Activated T-cell treated with anti-CD3 and anti-CD28 coated beads, Interleukin-2, amount 50 U/mL, for 24 hours (primary cell): ENCODE measurements around the gene PDE6H.

Source experiments
- DNase-seq: peaks from one replicate; pipeline ENCODE4 v3.0.0-alpha.2; 2020
- H3K27ac Mint-ChIP-seq: 2 replicates; pipeline ENCODE4 v1.8.0; 2020; ENCODE audit warnings: mild to moderate bottlenecking, mixed read lengths
- H3K27me3 Mint-ChIP-seq: 2 replicates; pipeline ENCODE4 v1.8.0; 2020; ENCODE audit warnings: mixed read lengths
- H3K36me3 Mint-ChIP-seq: 2 replicates; pipeline ENCODE4 v1.8.0; 2020; ENCODE audit warnings: low read depth, mixed read lengths
- H3K4me1 Mint-ChIP-seq: 2 replicates; pipeline ENCODE4 v1.8.0; 2020; ENCODE audit warnings: low read depth, mixed read lengths
- H3K4me3 Mint-ChIP-seq: 2 replicates; pipeline ENCODE4 v1.8.0; 2020; ENCODE audit warnings: mild to moderate bottlenecking, moderate library complexity, mixed read lengths
- H3K9me3 Mint-ChIP-seq: 2 replicates; pipeline ENCODE4 v1.8.0; 2020; ENCODE audit warnings: mixed read lengths

PDE6H gene

GRCh38 chr12:14972816-14973215, at the start of gene PDE6H:
Gene PDE6H (plus strand): TSS chr12:14973042. CDS start chr12:14978013, 4,971 bp downstream.
- Mint-ChIP-seq H3K27ac (no peak within 1 kb of the TSS), H3K27me3 (no peaks in the 10 kb centered on the region), H3K4me1 (peaks cover 46% of the 10 kb centered on the region), H3K9me3 (peaks cover 3% of the 10 kb centered on the region), H3K4me3 (no peak within 1 kb of the TSS), H3K36me3 (no peaks in the 10 kb centered on the region)
- DNase-seq, result no peak

- peaks cover 29% of the 10 kb centered on the region for H3K36me3 Mint-ChIP-seq
- H3K4me1 Mint-ChIP-seq, result peaks cover 26% of the 10 kb centered on the region
- no peak overlapping the region for H3K27ac Mint-ChIP-seq
- H3K4me3 Mint-ChIP-seq, result no peak overlapping the region
- DNase-seq, result no peak
- no peaks in the 10 kb centered on the region for H3K9me3 Mint-ChIP-seq
- H3K27me3 Mint-ChIP-seq, result no peaks in the 10 kb centered on the region
These were observed 48.9 kb upstream of the PDE6H start for GRCh38 chr12:14923944-14924343.

DNA sequence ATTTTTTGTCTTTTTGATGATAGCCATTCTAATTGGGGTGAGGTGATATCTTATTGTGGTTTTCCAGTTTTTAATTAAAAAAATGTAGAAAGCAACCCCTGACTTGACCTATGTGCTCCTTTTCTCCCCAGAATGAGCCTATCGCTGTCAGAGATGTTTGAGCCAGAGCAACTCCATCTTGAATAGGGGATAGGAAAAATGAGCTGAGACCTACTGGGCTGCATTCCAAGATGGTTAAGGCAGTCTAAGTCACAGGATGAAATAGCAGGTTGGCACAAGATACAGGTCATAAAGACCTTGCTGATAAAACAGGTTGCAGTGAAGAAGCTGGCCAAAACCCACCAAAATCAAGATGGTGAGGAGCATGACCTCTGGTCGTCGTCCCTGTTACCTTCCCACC, 48.3 kb upstream of the PDE6H start:
- no peaks in the 10 kb centered on the region for H3K27me3 Mint-ChIP-seq
- peaks cover 24% of the 10 kb centered on the region for H3K36me3 Mint-ChIP-seq
- no peak overlapping the region for H3K27ac Mint-ChIP-seq
- no peaks in the 10 kb centered on the region for H3K9me3 Mint-ChIP-seq
- H3K4me1 Mint-ChIP-seq, result peaks cover 25% of the 10 kb centered on the region
- no peak for DNase-seq
- H3K4me3 Mint-ChIP-seq, result no peak overlapping the region

DNA sequence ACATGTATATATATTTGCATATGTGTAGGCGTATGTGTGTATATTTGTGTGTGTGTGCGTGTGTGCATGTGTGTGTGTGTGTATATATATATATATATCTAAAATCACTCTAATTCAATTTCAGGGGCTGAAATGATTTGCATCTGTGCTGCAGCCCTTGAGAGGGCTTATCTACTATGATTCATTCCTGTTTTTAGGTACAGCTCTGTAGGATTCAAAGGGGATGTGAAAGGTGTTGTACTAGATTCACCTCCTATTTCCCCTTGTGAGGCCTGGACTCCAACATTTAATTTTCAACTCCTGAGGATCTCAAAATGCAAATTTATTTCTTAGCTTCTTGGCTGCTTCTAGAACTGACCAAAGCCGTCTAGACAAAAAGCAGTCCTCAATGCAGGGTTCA, 45.6 kb upstream of the PDE6H start:
- Mint-ChIP-seq H3K9me3 (no peaks in the 10 kb centered on the region), H3K27me3 (no peaks in the 10 kb centered on the region), H3K4me3 (no peak overlapping the region), H3K36me3 (peaks cover 33% of the 10 kb centered on the region), H3K27ac (no peak overlapping the region), H3K4me1 (peaks cover 6% of the 10 kb centered on the region)
- DNase-seq, result no peak

DNA sequence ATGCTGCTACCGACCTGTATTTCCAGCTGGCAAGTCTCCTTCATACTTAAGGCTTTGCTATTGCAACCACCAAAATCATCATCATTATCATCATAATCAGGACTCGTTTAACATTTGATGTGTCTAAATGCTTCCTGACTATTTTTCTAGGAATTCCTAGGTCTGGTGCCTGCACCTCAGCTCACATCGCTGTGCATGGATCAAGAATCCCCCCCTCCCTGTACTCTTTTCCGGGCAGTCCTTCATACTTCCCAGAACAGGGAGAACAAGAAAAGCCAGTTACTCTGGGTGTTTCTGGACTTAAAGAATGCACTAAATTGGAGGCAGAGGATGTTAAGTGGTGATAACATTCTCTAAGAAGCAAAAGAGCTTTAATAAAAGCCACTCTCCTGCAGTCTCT, 43.9 kb upstream of the PDE6H start:
- H3K4me1 Mint-ChIP-seq, result peaks cover 7% of the 10 kb centered on the region
- peak overlapping the region; percentile 31 for H3K27ac Mint-ChIP-seq
- no peak for DNase-seq
- no peak overlapping the region for H3K4me3 Mint-ChIP-seq
- peaks cover 43% of the 10 kb centered on the region for H3K36me3 Mint-ChIP-seq
- H3K9me3 Mint-ChIP-seq, result no peaks in the 10 kb centered on the region
- H3K27me3 Mint-ChIP-seq, result no peaks in the 10 kb centered on the region

- no peaks in the 10 kb centered on the region for H3K9me3 Mint-ChIP-seq
- no peaks in the 10 kb centered on the region for H3K27me3 Mint-ChIP-seq
- peaks cover 8% of the 10 kb centered on the region for H3K4me1 Mint-ChIP-seq
- H3K27ac Mint-ChIP-seq, result no peak overlapping the region
- H3K36me3 Mint-ChIP-seq, result peaks cover 54% of the 10 kb centered on the region
- H3K4me3 Mint-ChIP-seq, result no peak overlapping the region
- no peak for DNase-seq
These were observed 42.5 kb upstream of the PDE6H start for GRCh38 chr12:14930299-14930698.

DNA sequence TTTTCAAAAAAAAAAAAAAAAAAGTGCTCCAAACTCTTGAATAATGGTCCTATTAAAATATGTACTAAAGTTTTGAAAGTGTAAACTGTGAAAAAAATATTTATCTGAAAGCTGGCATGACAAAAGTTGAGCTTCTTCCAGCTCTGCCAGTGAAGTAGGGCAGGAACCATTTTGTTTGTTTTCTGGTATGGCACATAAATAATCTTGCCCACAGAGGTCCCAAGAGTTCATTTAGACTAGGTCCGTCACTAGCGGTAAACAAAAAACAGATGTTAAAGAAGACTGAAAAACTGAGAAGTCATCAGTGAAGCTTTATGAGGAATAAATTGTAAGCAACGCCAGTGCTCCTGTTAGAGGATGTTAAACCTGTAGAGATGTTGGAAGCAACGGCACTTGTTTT, 41.5 kb upstream of the PDE6H start:
- no peaks in the 10 kb centered on the region for H3K9me3 Mint-ChIP-seq
- no peak overlapping the region for H3K4me3 Mint-ChIP-seq
- DNase-seq, result no peak
- peaks cover 11% of the 10 kb centered on the region for H3K4me1 Mint-ChIP-seq
- no peaks in the 10 kb centered on the region for H3K27me3 Mint-ChIP-seq
- H3K27ac Mint-ChIP-seq, result no peak overlapping the region
- peaks cover 63% of the 10 kb centered on the region for H3K36me3 Mint-ChIP-seq

DNA sequence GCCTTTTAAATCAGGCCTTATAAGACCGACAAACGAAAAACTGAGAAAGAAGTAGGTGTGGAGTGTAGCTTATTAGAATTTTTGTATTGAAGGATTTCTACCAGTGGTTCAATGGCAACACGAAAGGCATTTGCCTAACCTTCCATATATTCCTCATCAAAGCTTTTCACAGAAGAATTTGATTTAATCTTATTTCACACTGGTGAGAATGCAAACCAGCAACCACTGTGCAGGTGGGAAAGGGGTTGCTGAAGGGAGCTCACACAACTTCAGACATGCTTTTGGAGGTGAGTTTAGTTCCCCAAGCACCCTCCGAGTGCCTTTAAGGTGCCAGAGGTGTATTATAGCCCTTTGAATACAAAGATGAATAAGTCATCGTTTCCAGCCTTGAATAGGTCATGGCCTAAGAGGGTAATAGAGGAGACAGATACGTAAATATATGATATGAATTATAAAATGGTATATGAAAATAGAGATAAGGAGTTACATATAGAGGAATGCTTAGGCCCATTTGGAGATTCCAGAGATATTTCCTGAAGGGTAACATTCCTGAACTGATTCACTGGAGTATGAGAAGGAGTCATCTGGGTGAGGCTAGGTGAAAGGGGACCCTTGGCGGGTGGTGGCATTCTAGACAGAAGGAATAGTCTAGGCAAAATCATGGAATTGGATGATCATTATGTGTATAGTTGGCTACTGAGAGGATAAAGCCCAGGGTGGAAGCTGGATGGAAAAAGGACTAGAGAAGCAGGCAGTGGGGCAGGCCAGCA, 40.9 kb upstream of the PDE6H start:
- no peak overlapping the region for H3K4me3 Mint-ChIP-seq
- H3K36me3 Mint-ChIP-seq, result peaks cover 69% of the 10 kb centered on the region
- H3K9me3 Mint-ChIP-seq, result no peaks in the 10 kb centered on the region
- H3K27me3 Mint-ChIP-seq, result no peaks in the 10 kb centered on the region
- H3K4me1 Mint-ChIP-seq, result peaks cover 17% of the 10 kb centered on the region
- no peak overlapping the region for H3K27ac Mint-ChIP-seq
- DNase-seq, result no peak

GRCh38 chr12:14934511-14934910, 38.3 kb upstream of the PDE6H start:
- Mint-ChIP-seq H3K27me3 (no peaks in the 10 kb centered on the region), H3K27ac (no peak overlapping the region), H3K4me1 (peaks cover 34% of the 10 kb centered on the region), H3K36me3 (peaks cover 81% of the 10 kb centered on the region), H3K9me3 (no peaks in the 10 kb centered on the region), H3K4me3 (no peak overlapping the region)
- no peak for DNase-seq

DNA sequence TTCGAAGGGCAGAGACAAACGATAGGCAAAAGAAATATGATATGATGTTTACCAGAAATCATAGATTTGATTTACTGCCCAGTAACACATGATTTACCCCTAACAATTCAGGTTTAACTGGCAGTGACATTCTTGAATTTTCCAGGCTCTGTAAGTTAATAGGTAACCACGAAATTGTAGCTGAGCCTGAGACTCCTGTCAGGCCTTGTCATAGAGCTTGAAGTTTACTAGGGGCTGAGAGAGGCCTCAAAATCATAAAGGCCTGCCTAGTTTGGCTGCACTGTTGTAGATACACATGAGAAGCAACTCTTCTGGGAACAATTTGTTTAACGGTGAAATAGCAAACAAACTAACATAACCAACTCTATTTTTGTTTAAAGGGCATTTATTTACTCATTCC, 37.8 kb upstream of the PDE6H start:
- Mint-ChIP-seq H3K36me3 (peaks cover 86% of the 10 kb centered on the region), H3K9me3 (no peaks in the 10 kb centered on the region), H3K27me3 (no peaks in the 10 kb centered on the region), H3K27ac (no peak overlapping the region), H3K4me3 (no peak overlapping the region), H3K4me1 (peaks cover 39% of the 10 kb centered on the region)
- no peak for DNase-seq

DNA sequence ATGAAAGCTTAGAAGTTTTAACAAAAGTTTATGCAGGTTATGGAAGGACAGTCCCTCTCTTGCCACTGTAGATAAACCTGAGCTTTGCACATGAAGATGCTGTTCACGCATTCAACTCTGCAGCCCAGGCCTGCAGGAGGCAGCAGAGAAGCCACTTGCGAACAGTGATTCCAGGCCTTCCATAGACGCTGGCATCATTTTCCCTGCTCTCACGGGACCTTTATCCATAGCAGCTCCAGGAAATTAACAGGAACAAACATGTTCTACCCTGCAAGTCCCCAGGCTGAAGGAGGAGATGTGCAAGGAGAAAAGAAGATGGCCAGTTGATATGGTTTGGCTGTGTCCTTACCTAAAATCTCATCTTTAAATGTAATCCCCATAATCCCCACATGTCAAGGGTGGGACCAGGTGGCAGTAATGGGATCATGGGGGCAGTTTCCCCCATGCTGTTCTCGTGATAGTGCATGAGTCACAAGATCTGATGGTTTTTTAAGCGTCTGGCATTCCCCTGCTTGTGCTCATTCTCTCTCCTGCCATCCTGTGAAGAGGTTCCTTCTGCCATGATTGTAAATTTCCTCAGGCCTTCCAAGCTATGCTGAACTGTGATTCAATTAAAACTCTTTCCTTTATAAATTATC, 36.5 kb upstream of the PDE6H start:
- no peak for DNase-seq
- peaks cover 49% of the 10 kb centered on the region for H3K4me1 Mint-ChIP-seq
- H3K4me3 Mint-ChIP-seq, result no peak overlapping the region
- no peaks in the 10 kb centered on the region for H3K27me3 Mint-ChIP-seq
- H3K36me3 Mint-ChIP-seq, result peaks cover 87% of the 10 kb centered on the region
- no peaks in the 10 kb centered on the region for H3K9me3 Mint-ChIP-seq
- H3K27ac Mint-ChIP-seq, result no peak overlapping the region

GRCh38 chr12:14937014-14937413, 35.8 kb upstream of the PDE6H start:
- no peak overlapping the region for H3K4me3 Mint-ChIP-seq
- H3K36me3 Mint-ChIP-seq, result peaks cover 88% of the 10 kb centered on the region
- no peak overlapping the region for H3K27ac Mint-ChIP-seq
- H3K9me3 Mint-ChIP-seq, result no peaks in the 10 kb centered on the region
- no peak for DNase-seq
- no peaks in the 10 kb centered on the region for H3K27me3 Mint-ChIP-seq
- H3K4me1 Mint-ChIP-seq, result peaks cover 50% of the 10 kb centered on the region

DNA sequence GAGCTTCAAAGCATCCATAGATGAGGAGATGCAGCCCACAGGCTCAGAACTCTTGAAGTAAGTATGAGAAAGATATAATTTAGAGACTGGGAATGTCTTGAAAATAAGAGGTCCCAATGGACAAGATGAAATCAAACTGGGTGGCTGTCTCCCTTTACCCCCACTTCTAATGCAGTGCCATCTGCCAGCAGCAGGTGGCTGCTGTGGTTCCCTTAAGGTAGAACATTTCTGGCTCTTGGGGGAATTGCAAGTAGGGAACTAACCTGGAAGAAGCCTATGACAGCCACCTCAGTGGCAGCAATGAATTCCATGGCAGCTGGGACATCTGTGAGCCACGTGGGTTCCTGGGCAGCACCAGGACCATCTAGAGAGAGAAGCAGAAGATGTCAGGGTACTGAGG, 35.2 kb upstream of the PDE6H start:
- DNase-seq, result no peak
- Mint-ChIP-seq H3K36me3 (peaks cover 88% of the 10 kb centered on the region), H3K27me3 (no peaks in the 10 kb centered on the region), H3K27ac (peak overlapping the region; percentile 48), H3K4me1 (peaks cover 52% of the 10 kb centered on the region), H3K4me3 (no peak overlapping the region), H3K9me3 (no peaks in the 10 kb centered on the region)

DNA sequence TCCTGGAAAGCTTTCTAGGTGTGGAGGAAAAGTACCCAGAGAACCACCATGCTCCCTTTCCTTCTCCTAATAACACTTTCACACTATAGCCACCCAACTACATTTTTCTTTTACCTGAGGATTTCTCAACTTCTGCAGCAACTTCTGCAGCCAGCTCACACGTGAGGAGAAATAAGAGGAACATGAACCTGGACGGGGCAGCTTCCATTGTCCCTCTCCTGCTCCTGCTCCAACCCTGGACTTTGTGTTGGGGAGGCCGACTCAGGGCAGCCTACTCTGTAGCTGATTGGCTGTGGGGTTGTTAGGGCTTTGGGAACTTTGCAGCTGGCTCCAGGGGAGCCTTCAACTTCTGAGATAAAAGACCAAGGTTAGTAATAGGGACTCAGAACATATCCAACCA, 34.5 kb upstream of the PDE6H start, which contains the start of gene ERP27:
Gene ERP27 (minus strand): TSS at position 237 of the 400 bp plus-strand sequence. CDS start 29 bp downstream, at position 208.
- H3K27ac Mint-ChIP-seq, result peak within 1 kb of the TSS; percentile 72
- H3K4me1 Mint-ChIP-seq, result peaks cover 52% of the 10 kb centered on the region
- H3K27me3 Mint-ChIP-seq, result no peaks in the 10 kb centered on the region
- peaks cover 89% of the 10 kb centered on the region for H3K36me3 Mint-ChIP-seq
- DNase-seq, result no peak
- H3K4me3 Mint-ChIP-seq, result no peak within 1 kb of the TSS
- H3K9me3 Mint-ChIP-seq, result no peaks in the 10 kb centered on the region

- DNase-seq, result no peak
- peaks cover 70% of the 10 kb centered on the region for H3K4me1 Mint-ChIP-seq
- H3K36me3 Mint-ChIP-seq, result peaks cover 93% of the 10 kb centered on the region
- no peaks in the 10 kb centered on the region for H3K9me3 Mint-ChIP-seq
- H3K27ac Mint-ChIP-seq, result no peak overlapping the region
- no peaks in the 10 kb centered on the region for H3K27me3 Mint-ChIP-seq
- no peak overlapping the region for H3K4me3 Mint-ChIP-seq
These were observed 31.5 kb upstream of the PDE6H start for GRCh38 chr12:14941369-14941768.
